ENCODE results near the gene ABCB1. TPM values are rescaled to one million over a fixed set of nuclear protein-coding genes. Genes with fewer than 3 reads are reported as not detected.

The ABCB1 gene
- total RNA-seq, 1 donor from 2014 or later, result 5.5 TPM

DNA sequence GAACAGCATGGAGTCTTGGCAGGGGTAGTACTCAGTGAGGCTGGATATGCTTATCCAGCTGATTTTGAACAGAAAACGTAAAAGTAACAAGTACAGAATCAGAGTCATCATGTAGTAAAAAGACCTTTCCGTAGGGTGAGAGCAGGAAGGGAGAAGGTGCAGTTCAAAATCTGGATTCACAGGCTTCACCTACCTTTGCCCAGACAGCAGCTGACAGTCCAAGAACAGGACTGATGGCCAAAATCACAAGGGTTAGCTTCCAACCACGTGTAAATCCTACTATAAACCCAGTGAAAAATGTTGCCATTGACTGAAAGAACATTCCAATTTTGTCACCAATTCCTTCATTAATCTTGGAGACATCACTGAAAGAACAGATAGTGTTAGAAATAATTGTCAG, 34.8 kb downstream of the ABCB1 start:
- DNase-seq (ENCODE audit: low spot score in 2 of 2), result no peak
- no peaks in the 10 kb centered on the region for H3K36me3 ChIP-seq
- no peaks in the 10 kb centered on the region for H3K4me1 ChIP-seq
- intact Hi-C loops (cut with DNase I), result no loop called here
- H3K27ac ChIP-seq, result no peak overlapping the region
- H3K4me3 ChIP-seq, result no peak overlapping the region
- no peaks in the 10 kb centered on the region for H3K9me3 ChIP-seq
- no peaks in the 10 kb centered on the region for H3K27me3 ChIP-seq
- no peak for TF ChIP-seq CTCF (IDR thresholded peaks at IDR 0.05)

DNA sequence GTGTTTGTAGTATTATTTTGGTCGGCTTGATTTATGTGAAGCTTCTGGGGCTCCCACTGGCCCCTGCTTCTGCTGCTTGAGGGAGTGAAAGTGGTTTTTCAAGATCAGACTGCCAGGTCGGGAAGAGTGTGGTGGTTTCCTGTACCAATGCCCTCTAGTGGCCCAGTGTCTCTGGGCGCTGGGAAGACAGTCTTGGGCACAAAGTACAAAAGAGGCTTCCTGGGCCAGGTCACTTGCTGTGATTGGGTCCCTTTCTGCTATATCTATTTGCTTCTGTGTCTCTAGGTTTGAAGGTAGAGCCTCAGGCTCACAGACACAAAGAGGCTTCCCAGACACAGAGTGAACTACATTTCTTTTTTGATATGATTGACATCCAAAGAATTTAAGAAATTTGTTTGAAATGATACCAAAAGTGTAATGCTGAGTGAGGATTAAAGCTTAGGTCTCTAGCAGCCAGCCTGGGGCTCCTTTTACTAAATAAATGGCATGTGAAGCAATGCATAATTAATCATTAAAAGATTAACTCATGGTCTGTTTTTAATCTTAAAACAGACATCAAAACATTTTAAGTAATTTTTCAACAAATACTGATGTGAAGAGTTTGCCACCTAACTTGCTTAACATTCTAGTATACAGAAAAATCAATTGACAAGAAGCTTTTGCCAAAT, 36.3 kb downstream of the ABCB1 start:
- DNase-seq (ENCODE audit: low spot score in 2 of 2), result no peak
- no peak for TF ChIP-seq CTCF (IDR thresholded peaks at IDR 0.05)
- intact Hi-C loops (cut with DNase I), result no loop called here
- Histone ChIP-seq H3K27ac (no peak overlapping the region), H3K9me3 (no peaks in the 10 kb centered on the region), H3K27me3 (no peaks in the 10 kb centered on the region), H3K4me3 (no peak overlapping the region), H3K4me1 (no peaks in the 10 kb centered on the region), H3K36me3 (no peaks in the 10 kb centered on the region)

DNA sequence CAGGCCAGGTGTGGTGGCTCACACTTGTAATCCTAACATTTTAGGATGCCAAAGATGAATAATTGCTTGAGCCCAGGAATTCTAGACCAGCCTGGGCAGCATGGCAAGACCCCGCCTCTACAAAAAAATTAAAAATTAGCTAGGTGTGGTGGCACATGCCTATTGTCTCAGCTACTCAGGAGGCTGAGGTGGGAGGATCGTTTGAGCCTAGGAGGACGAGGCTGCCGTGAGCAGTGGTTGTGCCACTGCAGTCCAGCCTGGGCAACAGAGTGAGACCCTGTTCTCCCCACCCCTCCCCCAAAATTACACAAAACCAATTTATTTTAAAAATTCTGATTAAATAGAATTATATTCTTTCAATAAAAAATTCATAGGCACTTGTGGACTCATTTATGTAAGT, 39.0 kb downstream of the ABCB1 start:
- intact Hi-C loops (cut with DNase I), result no loop called here
- H3K4me3 ChIP-seq, result no peak overlapping the region
- no peaks in the 10 kb centered on the region for H3K27me3 ChIP-seq
- H3K4me1 ChIP-seq, result no peaks in the 10 kb centered on the region
- no peak for DNase-seq (ENCODE audit: low spot score in 2 of 2)
- TF ChIP-seq CTCF (IDR thresholded peaks at IDR 0.05), result no peak
- H3K36me3 ChIP-seq, result no peaks in the 10 kb centered on the region
- no peak overlapping the region for H3K27ac ChIP-seq
- H3K9me3 ChIP-seq, result no peaks in the 10 kb centered on the region

DNA sequence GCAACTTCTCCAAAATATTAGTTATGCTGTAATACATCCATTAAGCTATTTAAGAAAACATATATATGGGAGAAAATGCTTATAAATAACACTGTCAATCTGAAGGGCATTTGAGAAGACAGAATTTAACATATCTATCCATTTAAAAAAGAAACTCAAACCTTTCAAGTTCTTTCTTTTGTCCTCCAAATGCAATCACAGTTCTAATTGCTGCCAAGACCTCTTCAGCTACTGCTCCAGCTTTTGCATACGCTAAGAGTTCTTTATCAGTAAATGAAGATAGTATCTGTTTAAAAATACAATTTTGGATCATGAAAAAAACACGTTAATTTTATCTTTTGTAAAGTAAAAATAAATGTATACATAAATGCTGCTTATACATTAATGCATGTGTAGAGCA, 39.6 kb downstream of the ABCB1 start:
- Histone ChIP-seq H3K9me3 (no peaks in the 10 kb centered on the region), H3K36me3 (no peaks in the 10 kb centered on the region), H3K4me1 (no peaks in the 10 kb centered on the region), H3K27me3 (no peaks in the 10 kb centered on the region), H3K27ac (no peak overlapping the region), H3K4me3 (no peak overlapping the region)
- intact Hi-C loops (cut with DNase I), result no loop called here
- TF ChIP-seq CTCF (IDR thresholded peaks at IDR 0.05), result no peak
- no peak for DNase-seq (ENCODE audit: low spot score in 2 of 2)

DNA sequence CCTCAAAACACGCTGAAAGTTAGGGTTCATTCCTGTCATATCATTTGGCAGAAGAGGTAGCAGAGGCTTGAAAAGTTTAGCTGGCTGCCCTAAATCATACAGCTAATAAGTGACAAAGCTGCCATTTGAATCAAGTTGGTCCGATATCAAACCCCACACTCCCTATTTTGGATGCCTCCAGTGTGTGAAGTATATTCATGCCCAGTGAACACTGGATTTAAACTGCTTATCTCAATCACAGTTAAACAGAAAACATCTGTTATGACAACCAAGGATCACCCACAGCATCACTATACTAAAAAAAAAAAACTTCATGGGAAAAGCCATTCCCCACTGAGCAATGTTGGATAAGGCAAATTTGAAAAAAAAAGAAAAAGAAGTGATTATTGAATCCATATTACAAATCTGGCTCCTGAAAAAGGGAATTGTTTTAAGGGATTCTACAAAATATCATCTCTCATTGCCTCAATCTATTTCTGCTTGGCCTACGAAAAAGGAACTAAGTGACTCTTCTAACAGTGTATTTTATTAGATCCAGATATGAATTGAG, 48.3 kb downstream of the ABCB1 start:
- no peaks in the 10 kb centered on the region for H3K36me3 ChIP-seq
- H3K4me1 ChIP-seq, result no peaks in the 10 kb centered on the region
- intact Hi-C loops (cut with DNase I), result no loop called here
- H3K27me3 ChIP-seq, result no peaks in the 10 kb centered on the region
- no peak for DNase-seq (ENCODE audit: low spot score in 2 of 2)
- H3K4me3 ChIP-seq, result no peak overlapping the region
- no peak overlapping the region for H3K27ac ChIP-seq
- no peak for TF ChIP-seq CTCF (IDR thresholded peaks at IDR 0.05)
- H3K9me3 ChIP-seq, result no peaks in the 10 kb centered on the region
